Central memory CD8-positive, alpha-beta T cell (primary cell): ENCODE measurements around the gene CDK5RAP2.

Source experiments
- ATAC-seq: fragments of 150-1000 bp; cut with Tn5 transposase; replicated peaks from 2 replicates; pipeline ENCODE4 v1.10.0; 2022; ENCODE audit warnings: mild to moderate bottlenecking, moderate FRiP score, moderate number of reproducible peaks; ENCODE audit not compliant: poor library complexity, severe bottlenecking; ENCODE audit errors: extremely low read depth
- DNase-seq, 2 donors: peaks; one replicate each; pipeline ENCODE4 v3.0.0; 2021; ENCODE audit warnings: low spot score in 2 of 2
- H3K27ac Mint-ChIP-seq: one replicate; pipeline ENCODE4 v1.8.0; 2022; ENCODE audit warnings: low read depth, mild to moderate bottlenecking, moderate library complexity, mixed read lengths
- H3K27me3 Mint-ChIP-seq: one replicate; pipeline ENCODE4 v1.8.0; 2022; ENCODE audit warnings: mixed read lengths
- H3K36me3 Mint-ChIP-seq: one replicate; pipeline ENCODE4 v1.8.0; 2022; ENCODE audit warnings: mild to moderate bottlenecking, moderate library complexity, mixed read lengths; ENCODE audit not compliant: insufficient read depth
- H3K4me1 Mint-ChIP-seq: one replicate; pipeline ENCODE4 v1.8.0; 2022; ENCODE audit warnings: mixed read lengths
- H3K4me3 Mint-ChIP-seq: one replicate; pipeline ENCODE4 v1.8.0; 2022; ENCODE audit warnings: mild to moderate bottlenecking, moderate library complexity, mixed read lengths
- H3K9me3 Mint-ChIP-seq: one replicate; pipeline ENCODE4 v1.8.0; 2022; ENCODE audit warnings: mixed read lengths

Gene CDK5RAP2

DNA sequence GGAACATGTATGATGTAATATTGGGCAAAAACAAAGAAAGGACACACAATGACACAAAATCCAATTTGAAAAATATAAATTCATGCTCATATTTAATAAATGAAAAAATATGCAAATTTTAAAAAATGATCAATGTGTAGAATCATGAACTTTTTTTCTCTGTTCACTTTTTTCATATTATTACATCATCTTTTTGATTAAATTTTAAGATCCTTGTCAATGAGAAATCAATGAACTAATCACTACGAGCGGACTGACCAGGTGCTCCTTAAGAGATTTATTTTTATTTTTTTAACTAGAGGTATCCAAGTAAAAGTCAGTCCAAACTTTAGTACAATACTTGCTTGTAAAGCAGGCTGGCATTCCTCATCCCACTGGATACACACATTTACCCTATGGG is 174.1 kb downstream of the CDK5RAP2 start:
- Mint-ChIP-seq H3K27ac (no peak overlapping the region), H3K27me3 (no peaks in the 10 kb centered on the region)
- ATAC-seq: no peak

DNA sequence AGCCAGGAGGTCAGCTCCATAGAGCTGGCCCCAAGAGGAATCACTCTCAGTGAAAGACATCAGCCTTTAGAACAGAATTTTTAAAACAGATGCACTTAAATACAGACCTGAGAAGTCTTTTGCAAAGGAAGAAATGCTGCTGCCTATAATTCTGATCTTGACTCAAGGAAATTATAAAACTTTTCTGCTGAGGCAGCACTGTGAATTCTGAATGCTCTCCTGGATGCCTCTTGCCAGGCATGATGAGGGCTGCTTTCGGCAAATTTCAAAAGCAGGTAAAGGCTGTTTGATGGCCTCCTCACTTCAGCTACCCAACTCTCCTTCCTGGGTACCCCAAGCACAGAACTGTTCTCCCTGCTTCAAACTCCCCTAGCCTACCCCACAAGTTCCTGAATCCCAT is 174.8 kb downstream of the CDK5RAP2 start:
- no peaks in the 10 kb centered on the region for H3K9me3 Mint-ChIP-seq
- ATAC-seq: no peak
- no peak overlapping the region for H3K27ac Mint-ChIP-seq
- no peak overlapping the region for H3K4me3 Mint-ChIP-seq
- peaks cover 63% of the 10 kb centered on the region for H3K36me3 Mint-ChIP-seq
- no peaks in the 10 kb centered on the region for H3K27me3 Mint-ChIP-seq
- no peak for DNase-seq
- peaks cover 3% of the 10 kb centered on the region for H3K4me1 Mint-ChIP-seq

More for the DNA sequence above, 174.1 kb downstream of the CDK5RAP2 start:
- Mint-ChIP-seq H3K4me3 (no peak overlapping the region), H3K4me1 (peaks cover 6% of the 10 kb centered on the region), H3K9me3 (no peaks in the 10 kb centered on the region), H3K36me3 (peaks cover 66% of the 10 kb centered on the region)
- DNase-seq: no peak

DNA sequence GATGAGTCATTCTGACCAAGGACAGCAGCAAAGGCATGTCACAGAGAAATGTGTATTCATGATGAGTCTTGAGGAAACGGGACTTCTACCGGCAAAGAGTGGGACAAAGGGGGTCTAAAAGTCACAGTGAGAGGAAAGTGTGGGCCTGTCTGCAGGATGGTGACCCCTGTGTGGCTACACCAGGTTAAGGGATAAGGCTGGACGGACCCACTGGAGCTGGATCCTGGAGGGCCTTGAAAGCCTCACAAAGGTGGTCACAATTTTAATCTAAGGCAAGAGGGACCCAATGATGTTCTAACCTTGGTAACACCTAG is 176.5 kb downstream of the CDK5RAP2 start:
- no peak for DNase-seq
- Mint-ChIP-seq H3K4me1 (no peaks in the 10 kb centered on the region), H3K4me3 (no peak overlapping the region), H3K27me3 (no peaks in the 10 kb centered on the region), H3K36me3 (peaks cover 61% of the 10 kb centered on the region), H3K9me3 (no peaks in the 10 kb centered on the region), H3K27ac (no peak overlapping the region)
- no peak for ATAC-seq

DNA sequence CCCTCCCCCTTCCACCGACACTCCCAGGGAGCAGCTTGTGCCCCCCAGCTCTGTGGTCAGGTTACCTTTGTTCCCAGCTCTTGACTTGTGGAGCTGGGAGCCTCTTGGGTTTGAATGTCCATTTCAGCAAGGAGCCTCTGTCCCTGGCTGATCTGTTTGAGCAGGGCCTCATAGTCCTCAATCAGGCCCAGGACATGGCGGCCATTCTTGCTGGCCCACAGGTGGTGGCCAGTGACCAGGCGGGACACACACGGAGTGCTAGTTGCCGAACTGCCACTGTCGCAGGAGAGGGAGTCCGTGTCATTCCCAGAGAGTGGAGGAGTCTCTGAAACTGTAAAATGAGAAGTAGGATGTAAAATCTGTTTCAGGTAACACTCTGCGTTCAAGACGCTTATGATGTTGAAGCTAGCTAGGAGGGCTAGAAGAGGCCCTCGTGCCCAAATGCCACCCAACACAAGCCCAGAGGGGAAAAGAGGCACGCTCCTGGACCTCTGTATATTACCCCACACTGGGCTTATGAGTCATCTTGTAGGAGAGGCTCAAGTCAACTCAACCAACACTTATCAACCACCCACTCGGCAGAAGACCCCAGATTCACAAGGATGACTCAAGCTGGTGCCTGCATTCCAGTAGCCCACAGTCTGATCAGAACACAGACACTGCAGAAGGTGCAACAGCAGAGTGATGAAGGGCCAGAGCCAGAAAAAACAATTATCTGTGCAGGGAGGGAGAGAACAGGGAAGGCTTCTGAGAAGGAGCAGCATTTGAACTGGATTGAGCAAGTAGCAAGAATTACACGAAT is 177.0 kb downstream of the CDK5RAP2 start:
- H3K27ac Mint-ChIP-seq: no peak overlapping the region
- no peaks in the 10 kb centered on the region for H3K4me1 Mint-ChIP-seq
- DNase-seq: no peak
- H3K9me3 Mint-ChIP-seq: no peaks in the 10 kb centered on the region
- ATAC-seq: no peak
- peaks cover 58% of the 10 kb centered on the region for H3K36me3 Mint-ChIP-seq
- H3K4me3 Mint-ChIP-seq: no peak overlapping the region
- H3K27me3 Mint-ChIP-seq: no peaks in the 10 kb centered on the region

DNA sequence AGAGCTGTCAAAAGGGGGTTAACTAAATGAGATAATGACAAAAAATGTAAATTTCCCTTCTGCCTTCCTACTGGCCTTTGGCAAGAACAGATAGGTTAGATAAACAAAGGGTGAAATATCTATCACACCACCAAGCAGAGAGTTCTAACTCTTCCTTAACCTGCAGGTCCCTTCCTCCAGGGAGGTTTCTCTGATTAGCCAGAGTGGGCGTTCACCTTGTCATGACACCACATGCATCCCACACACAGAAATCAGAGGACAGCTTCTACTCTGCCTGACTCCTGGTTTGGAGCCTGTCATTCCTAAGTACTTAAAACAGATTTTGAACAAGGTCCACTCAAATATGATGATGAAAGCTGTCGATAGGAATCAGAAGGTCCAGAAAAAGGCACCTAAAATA is 180.0 kb downstream of the CDK5RAP2 start:
- no peak overlapping the region for H3K4me3 Mint-ChIP-seq
- ATAC-seq: no peak
- H3K9me3 Mint-ChIP-seq: no peaks in the 10 kb centered on the region
- H3K4me1 Mint-ChIP-seq: peaks cover 6% of the 10 kb centered on the region
- no peak for DNase-seq
- H3K36me3 Mint-ChIP-seq: peaks cover 52% of the 10 kb centered on the region
- H3K27me3 Mint-ChIP-seq: no peaks in the 10 kb centered on the region
- H3K27ac Mint-ChIP-seq: no peak overlapping the region

- Mint-ChIP-seq H3K4me1 (peaks cover 17% of the 10 kb centered on the region), H3K27me3 (no peaks in the 10 kb centered on the region), H3K27ac (peak overlapping the region; percentile 39), H3K9me3 (no peaks in the 10 kb centered on the region), H3K36me3 (peaks cover 56% of the 10 kb centered on the region), H3K4me3 (no peak overlapping the region)
- ATAC-seq: no peak
- DNase-seq: no peak
These were observed 181.7 kb downstream of the CDK5RAP2 start for GRCh38 chr9:120398286-120398685.

- Mint-ChIP-seq H3K27me3 (no peaks in the 10 kb centered on the region), H3K9me3 (no peaks in the 10 kb centered on the region), H3K4me1 (peaks cover 17% of the 10 kb centered on the region), H3K4me3 (no peak overlapping the region), H3K27ac (peak overlapping the region; percentile 61), H3K36me3 (peaks cover 54% of the 10 kb centered on the region)
- no peak for ATAC-seq
- DNase-seq: no peak
These were observed 182.5 kb downstream of the CDK5RAP2 start for GRCh38 chr9:120397453-120397852.

GRCh38 chr9:120396931-120397330 is 183.0 kb downstream of the CDK5RAP2 start:
- Mint-ChIP-seq H3K4me3 (no peak overlapping the region), H3K9me3 (no peaks in the 10 kb centered on the region), H3K4me1 (peaks cover 17% of the 10 kb centered on the region), H3K27ac (peak overlapping the region; percentile 61), H3K36me3 (peaks cover 51% of the 10 kb centered on the region), H3K27me3 (no peaks in the 10 kb centered on the region)
- DNase-seq: no peak
- ATAC-seq: no peak

GRCh38 chr9:120396418-120396817 is 183.5 kb downstream of the CDK5RAP2 start:
- Mint-ChIP-seq H3K9me3 (no peaks in the 10 kb centered on the region), H3K27ac (peak overlapping the region; percentile 14), H3K4me3 (no peak overlapping the region), H3K36me3 (peaks cover 51% of the 10 kb centered on the region), H3K4me1 (peaks cover 17% of the 10 kb centered on the region), H3K27me3 (no peaks in the 10 kb centered on the region)
- no peak for DNase-seq
- ATAC-seq: no peak

- Mint-ChIP-seq H3K27ac (peak overlapping the region; percentile 14), H3K4me3 (no peak overlapping the region), H3K9me3 (no peaks in the 10 kb centered on the region), H3K36me3 (peaks cover 43% of the 10 kb centered on the region), H3K4me1 (peaks cover 17% of the 10 kb centered on the region), H3K27me3 (no peaks in the 10 kb centered on the region)
- no peak for ATAC-seq
- no peak for DNase-seq
These were observed 184.6 kb downstream of the CDK5RAP2 start for GRCh38 chr9:120395376-120395775.

DNA sequence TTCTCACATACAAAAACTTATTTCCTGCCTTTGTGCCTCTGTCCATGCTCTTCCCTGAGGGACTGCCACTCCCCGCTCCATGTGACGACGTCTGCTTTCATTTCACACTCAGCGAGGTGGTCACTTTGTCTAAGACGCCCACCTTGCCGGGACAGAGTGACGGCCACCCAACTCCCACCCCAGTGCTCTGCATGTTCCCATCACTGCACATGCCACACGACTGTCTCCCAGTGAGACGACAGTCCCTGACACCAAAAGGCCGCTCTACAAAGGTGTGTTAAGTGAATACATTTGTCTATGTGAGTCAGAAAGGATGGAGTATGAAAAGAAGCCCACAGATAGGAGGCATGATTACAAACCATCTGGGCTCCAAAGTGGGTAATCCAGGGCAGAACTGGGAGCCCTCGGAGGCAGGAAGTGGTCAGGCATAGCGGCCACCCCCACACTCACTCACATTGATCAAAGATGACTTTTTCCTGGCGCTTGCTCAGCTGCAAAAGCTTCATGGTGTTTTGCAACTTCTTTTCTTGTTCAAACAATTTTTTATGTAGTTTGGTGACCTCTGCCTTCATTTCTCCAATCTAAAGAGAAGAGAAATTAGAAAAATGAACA is 185.8 kb downstream of the CDK5RAP2 start:
- peak overlapping the region; percentile 14 for H3K27ac Mint-ChIP-seq
- DNase-seq: no peak
- peaks cover 38% of the 10 kb centered on the region for H3K36me3 Mint-ChIP-seq
- peaks cover 17% of the 10 kb centered on the region for H3K4me1 Mint-ChIP-seq
- no peaks in the 10 kb centered on the region for H3K27me3 Mint-ChIP-seq
- no peak overlapping the region for H3K4me3 Mint-ChIP-seq
- ATAC-seq: no peak
- H3K9me3 Mint-ChIP-seq: no peaks in the 10 kb centered on the region

DNA sequence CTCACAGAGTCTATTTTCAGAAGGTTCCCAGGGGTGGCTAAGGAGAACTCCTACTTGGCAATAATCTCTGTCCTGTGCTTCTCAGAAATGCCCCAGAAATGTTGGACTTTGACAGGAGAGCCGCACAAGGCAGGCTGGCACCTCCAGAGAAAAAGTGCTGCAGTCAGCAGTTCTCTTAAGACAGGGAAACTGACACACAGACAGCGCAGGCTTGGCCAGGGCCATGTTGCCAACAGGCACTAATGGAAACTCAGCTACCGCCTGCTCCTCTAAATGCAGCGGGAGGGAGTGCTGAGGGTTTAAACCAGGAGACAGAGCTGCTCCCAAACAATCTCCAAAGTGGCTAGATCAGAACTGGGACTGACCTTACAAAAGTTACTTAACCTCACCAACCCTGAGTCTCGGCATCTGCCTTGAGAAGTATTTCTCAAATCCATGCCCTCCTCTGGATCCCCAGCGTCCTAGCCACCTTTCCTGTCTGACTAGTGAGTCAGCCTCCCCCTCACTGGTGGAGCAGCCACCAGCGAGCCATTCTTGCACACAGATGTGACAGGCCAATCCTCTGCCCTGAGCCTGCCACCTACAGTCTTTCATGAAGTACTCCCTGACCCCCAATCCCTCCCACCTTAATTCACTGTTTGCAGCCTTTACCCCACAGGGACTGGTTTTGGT is 186.4 kb downstream of the CDK5RAP2 start:
- no peak for DNase-seq
- H3K4me1 Mint-ChIP-seq: peaks cover 17% of the 10 kb centered on the region
- ATAC-seq: no peak
- peaks cover 35% of the 10 kb centered on the region for H3K36me3 Mint-ChIP-seq
- peak overlapping the region; percentile 14 for H3K27ac Mint-ChIP-seq
- H3K9me3 Mint-ChIP-seq: no peaks in the 10 kb centered on the region
- no peak overlapping the region for H3K4me3 Mint-ChIP-seq
- no peaks in the 10 kb centered on the region for H3K27me3 Mint-ChIP-seq

- Mint-ChIP-seq H3K27ac (peak overlapping the region; percentile 58), H3K9me3 (no peaks in the 10 kb centered on the region), H3K4me1 (peaks cover 17% of the 10 kb centered on the region), H3K4me3 (no peak overlapping the region), H3K36me3 (peaks cover 36% of the 10 kb centered on the region), H3K27me3 (no peaks in the 10 kb centered on the region)
- DNase-seq (no peak), ATAC-seq (no peak)
These were observed 187.3 kb downstream of the CDK5RAP2 start for GRCh38 chr9:120392711-120393110.
